IPS-11a (cell line): ENCODE measurements around the gene PKD1L1.
"Not testable (repeated sequence)": the region's sequence is repeated elsewhere in the genome, so short reads cannot be mapped to it uniquely, and the experiment has no call there.

Experiments
- H3K4me3 ChIP-seq: one replicate; pipeline ENCODE4 v1.5.1; 2013; ENCODE audit warnings: low read depth, low read length, control low read depth

PKD1L1 gene

DNA sequence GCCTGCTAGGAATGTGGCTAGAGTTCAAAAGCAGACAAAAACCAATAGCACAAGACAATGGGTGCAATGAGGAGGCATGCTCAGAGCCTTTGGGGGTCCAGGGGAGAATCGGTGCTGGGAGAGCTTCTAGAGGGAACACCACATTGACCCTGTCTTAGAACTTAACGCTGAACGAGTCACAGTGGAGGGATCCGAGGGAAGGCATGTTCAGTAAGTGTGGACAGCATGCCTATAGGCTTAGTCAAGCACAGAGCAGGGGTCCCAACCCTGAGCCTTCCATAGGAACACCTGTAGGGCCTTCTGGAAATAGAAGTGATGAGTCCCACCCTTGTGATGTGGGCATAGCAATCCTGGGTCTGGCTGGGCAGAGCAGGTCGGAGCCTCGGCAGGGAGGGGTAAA, 148.7 kb downstream of the PKD1L1 start:
- no peak overlapping the region for H3K4me3 ChIP-seq

DNA sequence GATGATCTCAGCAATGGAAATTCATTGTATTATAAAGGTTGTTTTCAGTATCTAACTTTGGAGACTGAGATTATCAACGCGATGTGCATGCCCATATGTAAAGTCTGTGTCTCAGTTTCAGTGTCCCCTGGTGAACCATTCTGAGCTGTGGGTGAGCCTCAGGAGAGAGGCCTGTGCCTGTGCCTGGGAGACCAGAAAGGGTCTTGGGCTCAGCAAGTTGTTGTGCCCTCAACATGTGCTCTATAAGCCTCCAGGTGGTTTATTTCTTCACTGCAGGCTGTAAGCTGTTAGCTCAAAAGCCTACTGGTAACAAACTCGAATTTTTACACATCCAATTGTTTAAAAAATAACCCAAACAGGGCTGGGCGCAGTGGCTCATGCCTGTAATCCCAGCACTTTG, 151.9 kb downstream of the PKD1L1 start:
- H3K4me3 ChIP-seq, result no peak overlapping the region

DNA sequence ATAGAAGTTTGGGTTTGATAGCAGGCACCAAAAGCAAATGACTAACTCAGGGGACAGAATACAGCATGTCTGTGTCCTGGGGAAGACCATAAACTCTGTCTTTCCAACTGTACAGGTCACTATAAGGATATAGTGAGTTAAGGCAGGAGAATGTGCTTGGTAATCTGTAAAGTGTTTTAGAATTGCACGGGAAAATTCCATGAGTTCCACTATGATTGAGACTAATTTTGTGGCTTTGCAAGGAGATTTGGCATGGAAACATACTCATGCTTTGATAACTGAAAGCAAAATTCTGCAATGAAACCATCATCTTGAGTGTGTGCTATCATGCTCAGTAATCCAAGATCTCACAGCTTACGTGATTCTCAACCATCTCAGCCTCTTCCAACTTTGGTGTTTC, 152.6 kb downstream of the PKD1L1 start:
- no peak overlapping the region for H3K4me3 ChIP-seq

DNA sequence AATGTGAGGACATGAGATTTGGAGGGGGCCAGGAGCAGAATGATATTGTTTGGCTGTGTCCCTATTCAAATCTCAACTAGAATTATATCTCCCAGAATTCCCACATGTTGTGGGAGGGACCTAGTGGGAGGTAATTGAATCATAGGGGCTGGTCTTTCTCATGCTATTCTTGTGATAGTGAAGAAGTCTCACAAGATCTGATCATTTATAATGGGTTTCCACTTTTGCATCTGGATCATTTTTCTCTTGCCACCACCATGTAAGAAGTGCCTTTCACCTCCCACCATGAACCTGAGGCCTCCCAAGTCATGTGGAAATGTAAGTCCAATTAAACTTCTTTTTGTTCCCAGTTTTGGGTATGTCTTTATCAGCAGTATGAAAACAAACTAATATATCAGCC, 153.1 kb downstream of the PKD1L1 start:
- not testable (repeated sequence) for H3K4me3 ChIP-seq

DNA sequence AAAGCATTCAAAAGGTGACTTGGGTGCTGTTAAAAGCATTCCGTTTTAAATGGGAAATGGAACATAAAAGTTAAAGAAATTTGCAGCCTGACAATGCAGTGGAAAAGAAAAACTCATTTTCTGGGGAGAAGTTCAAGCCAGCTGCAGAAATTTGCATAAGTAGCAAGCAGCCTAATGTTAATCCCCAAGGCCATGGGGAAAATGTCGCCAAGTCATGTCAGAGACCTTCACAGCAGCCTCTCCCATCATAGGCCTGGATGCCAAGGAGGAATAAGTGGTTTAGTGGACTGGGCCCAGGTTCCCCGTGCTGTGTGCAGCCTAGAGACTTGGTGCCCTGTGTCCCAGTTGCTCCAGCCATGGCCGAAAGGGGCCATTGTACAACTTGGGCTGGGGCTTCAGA, 154.2 kb downstream of the PKD1L1 start:
- no peak overlapping the region for H3K4me3 ChIP-seq

DNA sequence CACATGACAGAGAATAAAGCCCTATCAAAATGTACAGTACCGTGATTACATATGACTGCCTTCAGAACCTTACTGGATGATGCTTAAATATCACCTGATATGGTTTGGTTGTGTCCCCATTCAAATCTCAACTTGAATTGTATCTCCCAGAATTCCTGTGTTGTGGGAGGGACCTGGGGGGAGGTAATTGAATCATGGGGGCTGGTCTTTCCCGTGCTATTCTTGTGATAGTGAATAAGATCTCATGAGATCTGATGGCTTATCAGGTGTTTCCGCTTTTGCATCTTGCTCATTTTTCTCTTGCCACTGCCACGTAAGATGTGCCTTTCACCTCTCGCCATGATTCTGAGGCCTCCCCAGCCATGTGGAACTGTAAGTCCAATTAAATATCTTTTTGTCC, 155.1 kb downstream of the PKD1L1 start:
- H3K4me3 ChIP-seq, result not testable (repeated sequence)

DNA sequence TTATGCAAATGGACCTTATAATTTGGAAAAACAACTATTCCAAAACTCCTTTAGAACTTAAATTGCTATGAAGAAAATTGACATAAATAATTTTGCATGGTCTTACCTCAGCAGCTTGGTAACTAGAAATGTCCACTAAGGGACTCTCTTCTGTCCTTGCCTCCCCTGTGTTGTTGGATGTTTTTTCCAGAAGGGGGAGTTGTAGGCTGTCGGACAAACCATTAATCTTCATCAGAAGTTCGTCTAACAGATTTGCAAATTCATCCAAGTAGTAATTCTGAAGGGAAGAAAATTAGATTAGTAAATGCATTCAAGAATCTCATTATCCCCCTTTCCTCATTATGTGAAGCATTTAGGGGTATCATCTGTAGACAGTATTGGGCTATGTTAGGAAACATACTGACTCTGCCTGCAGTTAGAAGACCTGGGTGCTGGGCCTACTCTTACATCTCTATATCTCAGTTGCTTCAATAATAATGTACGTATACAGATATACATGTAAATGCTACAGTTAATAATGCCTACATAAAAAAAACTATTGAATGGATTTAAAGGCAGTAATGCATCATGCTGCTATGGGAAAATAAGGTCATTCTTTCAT, 155.6 kb downstream of the PKD1L1 start:
- H3K4me3 ChIP-seq, result no peak overlapping the region

DNA sequence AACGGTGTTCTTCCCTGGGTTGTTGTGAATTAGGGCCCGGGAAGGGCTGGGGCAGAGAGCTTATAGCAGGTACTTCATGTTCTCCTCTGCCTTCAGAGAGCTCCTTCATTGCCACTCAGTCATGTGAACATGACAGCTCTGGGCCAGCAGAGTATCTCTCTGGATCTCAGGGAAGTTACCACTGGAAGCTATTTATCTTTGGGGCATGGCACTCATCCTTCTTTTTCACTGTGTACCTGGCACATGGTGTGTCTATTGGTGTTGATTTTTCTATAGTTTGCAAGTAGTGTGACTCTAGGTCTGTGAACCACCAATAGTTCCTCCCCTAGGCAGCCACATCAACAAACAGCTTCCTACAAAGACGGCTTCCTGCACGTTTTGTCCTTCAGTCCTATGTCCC, 156.6 kb downstream of the PKD1L1 start:
- no peak overlapping the region for H3K4me3 ChIP-seq

DNA sequence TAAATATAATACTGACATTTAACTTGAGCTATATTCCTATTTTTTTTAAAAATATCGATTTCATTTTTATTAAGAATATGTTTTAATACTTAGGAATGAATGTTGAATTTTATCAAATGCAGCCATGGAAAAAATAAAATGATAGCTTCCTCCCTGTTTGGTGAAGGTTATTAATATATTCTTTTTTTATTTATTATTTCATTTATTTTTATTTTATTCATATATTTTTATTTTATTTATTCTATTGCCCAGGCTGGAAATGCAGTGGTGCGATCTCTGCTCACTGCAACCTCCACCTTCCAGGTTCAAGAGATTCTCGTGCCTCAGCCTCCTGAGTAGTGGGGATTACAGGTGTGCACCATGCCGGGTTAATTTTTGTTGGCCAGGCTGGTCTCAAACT, 160.2 kb downstream of the PKD1L1 start:
- H3K4me3 ChIP-seq, result no peak overlapping the region

DNA sequence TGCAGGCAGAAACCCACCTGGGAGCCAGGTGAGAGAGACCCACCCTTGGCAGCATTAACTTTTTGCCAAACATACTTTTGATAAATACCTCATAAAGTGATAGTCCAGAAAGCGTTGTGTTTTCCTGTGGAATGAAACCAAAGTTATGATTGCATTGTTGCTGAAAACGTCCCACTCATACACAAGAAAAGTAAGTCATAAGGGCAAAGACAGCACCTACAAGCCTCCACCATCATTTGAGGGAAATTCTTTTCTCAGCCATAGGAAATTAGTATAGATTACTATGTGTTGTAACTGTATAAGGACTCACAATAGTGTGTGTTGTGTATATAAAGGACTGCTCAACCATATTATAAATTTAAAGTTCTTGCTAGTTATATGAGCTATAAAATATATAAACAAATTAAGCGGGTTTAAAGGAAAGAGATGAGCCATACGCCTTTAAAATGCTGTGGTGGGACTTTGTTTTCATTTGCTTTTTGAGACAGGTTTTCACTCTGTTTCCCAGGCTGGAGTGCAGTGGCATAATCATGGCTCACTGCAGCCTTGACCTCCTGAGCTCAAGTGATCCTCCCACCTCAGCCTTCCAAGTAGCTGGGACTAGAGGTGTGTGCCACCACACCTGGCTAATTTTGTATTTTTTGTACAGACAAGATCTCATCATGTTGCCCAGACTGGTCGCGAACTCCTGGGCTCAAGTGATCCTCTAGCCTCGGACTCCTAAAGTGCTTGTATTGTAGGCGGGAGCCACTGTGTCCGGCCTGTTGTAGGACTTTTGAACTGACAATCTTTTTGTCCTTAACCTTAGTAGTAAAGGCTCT, 160.8 kb downstream of the PKD1L1 start:
- H3K4me3 ChIP-seq, result no peak overlapping the region

DNA sequence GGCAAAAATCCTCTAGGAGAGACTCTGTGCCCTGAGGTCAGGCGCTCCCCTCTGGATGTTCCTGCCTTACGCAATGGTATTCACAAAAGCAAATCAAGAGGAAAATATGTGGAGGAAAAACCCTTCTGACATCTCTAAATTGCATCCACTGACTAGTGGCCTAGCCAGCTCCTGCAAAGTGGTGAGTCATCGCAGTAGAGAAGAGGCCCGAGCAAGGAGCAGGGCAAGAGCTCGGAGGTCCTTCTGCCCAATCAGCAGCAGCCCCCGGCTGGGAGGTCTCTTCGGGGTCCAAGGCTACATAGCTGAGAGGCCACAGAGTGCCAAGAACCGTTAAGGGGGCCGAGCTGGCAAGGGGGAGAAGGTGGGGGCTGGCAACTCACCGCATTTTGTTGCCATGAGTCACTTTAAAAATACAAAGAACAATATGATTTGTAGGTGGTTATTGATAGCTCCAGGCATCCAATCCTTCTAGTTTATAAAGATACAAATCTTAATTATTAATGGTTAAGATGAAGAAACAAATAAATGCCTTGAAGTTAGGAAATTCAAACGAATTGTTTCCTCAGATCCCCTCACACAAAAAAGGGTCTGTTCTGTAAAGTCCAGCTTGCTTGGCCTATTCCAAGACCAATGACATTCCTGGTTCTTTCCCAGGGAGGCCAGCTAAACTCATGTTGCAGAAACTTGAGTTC, 161.6 kb downstream of the PKD1L1 start:
- H3K4me3 ChIP-seq, result no peak overlapping the region

DNA sequence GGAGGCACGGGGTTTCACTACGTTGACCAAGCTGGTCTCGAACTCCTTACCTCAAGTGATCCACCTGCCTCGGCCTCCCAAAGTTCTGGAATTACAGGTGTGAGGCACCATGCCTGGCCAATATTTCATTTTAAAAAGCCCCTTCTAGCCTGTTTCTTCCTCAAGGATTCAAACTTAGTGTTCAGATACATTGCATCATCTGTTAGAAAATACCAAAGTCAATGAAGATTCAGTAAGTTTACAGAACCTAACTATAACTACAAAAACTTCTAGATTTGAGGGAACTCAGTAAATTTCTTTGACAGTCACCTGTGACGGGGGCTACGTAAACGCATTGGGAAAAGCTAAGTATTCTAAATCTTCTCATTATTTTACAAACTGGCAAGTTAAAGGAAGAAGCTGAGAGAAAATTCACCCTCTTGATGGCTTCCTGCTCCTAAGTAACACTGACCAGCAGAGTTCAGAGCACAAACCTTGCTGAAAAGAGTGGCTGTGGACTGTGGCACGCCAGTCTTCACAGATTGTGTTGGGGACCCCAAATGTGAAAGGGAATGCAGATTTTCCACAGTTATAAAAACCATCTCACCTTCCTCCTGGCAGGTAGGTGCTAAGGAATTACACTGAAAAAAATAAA, 162.2 kb downstream of the PKD1L1 start:
- no peak overlapping the region for H3K4me3 ChIP-seq

DNA sequence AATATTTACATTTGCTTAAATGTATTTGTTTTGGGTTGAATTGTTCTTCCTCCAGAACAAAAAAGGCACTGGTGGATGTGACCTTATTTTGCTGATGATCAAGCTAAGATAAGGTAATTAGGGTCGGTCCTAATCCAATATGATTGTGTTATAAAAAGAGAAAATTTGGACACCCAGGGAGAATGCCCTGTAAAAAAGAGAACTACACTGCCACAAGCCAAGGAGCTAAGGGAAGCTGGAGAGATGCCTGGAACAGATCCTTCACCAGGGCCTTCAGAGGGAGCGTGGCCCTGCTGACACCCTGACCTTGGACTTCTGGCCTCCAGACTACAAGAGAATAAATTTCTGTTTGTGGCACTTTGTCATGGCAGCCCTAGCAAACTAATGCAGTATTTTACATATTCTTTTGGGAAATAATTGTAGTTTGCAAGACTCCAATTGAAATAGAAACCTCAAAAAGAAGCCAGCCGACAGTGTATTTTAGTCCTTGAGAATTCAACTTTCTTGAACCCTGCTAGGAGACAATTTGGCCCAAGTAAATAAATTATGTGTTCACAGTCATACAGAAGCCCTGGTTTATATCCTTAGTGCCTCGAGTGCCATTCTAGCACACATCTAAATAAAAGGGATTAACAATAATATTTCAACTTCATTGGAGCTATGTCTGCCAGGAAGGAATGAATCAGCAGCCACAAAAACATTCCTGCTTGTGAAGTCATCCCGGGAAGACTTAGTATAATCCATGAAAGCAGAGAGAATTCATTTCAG, 164.6 kb downstream of the PKD1L1 start:
- no peak overlapping the region for H3K4me3 ChIP-seq

DNA sequence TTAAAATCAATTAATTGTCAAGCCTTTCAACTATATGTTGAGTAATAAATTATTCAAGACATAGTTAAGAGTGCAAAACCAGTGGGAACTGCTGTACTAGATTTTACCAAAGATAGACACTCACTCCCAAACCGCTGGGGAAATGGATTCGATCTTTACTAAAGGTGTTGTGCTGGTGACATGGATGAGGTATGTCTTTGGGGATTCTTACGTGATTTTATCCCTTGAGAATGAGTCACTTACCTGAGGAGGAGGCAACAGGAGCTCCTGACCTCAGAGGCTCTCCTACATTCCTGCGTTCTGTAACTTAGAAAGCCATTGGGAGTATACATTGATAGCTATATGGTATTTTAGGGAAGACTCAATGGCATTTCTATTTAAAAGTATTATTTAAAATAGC, 165.5 kb downstream of the PKD1L1 start:
- H3K4me3 ChIP-seq, result no peak overlapping the region

DNA sequence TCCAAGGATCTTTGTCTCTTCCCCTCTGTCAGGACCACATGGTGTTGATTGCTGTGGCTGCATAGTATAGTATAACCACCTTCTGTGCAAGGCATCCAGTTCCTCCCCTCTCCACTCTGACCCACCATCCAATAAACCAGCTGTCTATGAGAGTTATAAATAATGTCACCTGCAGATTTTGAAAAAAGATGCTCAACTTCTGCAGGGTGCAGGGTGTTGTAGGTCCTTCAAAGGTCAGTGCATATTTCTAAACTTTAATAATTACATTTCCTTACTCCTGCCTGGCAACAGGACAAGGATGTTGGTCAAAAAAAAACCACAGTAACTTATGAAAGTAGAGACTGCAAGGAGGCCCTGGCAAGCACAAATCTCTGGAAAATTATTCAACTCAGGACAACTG, 166.2 kb downstream of the PKD1L1 start:
- H3K4me3 ChIP-seq, result no peak overlapping the region

DNA sequence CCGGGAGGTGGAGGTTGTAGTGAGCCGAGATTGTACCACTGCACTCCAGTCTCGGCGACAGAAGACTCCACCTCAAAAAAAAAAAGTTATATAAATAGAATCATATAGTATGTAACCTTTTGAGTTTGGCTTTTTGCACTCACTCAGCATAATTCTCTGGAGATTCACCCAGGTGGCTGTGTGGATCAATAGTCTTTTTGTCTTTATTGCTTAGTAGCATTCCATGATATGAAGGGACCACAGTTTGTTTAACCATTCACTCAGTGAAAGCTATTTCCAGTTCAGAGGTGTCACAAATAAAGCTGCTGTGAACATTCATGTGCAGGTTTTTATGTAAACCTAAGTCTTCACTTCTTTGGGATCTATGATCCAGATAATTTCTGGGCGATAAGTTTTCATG, 167.7 kb downstream of the PKD1L1 start:
- no peak overlapping the region for H3K4me3 ChIP-seq

DNA sequence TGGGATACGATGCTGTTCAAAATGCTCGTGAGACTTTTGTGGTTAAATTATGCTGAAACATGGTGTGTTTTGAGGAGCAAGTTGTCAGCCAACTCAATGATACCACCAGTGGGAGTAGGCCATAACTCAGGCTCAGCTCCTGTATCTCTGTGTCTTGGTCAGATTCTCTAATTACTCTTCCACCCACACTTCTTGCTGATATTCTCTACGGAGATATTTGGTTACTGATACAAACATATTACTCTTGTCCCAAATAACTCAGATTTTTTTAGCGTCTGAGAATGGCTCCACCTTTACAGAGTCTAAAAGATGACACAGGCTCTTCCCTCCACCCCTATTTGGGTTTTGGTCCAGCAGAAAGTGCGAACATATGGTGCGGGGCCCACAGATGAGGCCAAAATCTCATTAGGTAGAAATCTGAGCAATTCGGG, 168.9 kb downstream of the PKD1L1 start:
- no peak overlapping the region for H3K4me3 ChIP-seq

DNA sequence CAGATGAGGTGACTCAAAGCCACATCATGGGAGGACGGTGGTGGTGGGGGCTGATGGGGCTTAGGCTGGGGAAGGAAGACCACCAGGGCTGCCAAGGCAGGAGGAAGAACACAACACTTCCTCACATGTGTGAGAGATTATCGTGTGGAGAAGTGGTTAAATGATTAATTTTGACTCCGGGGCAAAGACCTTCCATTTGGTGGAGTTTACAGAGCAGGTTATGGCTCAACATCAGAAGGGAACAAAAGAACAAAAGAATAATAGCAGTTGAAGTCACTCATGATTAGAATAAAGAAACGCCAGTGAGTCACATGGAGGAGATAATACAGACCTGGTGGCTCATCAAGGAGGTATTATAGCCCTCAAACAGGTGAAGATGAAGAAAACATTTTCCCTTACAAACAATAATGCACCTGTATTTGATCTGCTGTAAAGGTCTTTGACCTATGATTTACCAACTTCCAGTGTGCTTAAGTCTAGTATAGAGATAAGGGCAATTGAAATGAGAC, 170.1 kb downstream of the PKD1L1 start:
- H3K4me3 ChIP-seq, result no peak overlapping the region

DNA sequence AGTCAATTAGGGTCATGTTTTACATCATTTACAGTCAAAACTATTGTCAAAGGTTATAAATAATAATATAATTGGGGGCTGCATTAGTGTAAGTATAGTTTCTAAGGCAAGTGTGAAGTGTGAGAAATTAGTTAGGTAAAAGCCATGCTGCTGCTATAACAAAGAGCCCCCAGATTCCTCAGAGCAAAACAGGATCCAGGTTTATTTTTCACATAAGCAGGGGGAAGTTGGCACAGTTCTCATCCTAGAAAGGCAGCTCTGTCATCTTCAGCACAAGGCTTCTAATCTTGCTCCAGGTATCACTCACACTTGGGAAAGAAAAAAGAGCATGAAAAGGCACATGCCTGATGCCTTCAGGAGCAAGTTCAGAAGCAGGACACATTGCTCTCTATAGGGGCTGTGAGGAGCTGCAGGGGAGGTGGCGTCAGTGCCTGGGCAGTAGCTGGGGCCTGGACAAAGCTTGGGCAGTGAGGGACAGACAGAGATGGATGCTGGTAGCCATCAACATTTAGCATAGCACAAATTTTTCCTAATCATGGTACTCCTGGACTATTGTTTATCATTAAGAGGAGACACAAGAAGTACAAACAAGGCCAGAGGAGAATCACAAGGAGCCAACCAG, 170.6 kb downstream of the PKD1L1 start:
- no peak overlapping the region for H3K4me3 ChIP-seq

DNA sequence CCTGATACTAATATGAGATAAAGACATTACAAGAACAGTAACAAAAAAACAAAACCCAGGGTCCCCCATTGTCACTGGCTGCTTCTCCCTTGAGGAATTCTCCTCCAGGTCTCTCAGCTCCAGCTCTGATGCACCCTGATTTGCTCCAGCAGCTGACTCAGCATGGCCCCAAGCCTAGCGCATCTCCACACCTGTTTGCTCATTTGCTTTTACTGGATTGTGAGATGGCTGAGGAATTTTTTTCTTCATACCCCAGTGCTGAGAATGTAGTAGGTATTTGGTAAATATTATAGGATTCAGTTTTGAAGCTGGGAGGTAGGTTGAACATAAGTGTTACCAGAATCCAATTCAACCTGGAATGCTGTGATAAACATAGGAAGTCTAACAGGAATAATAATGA, 171.9 kb downstream of the PKD1L1 start:
- no peak overlapping the region for H3K4me3 ChIP-seq
